ENCODE data around the gene AKR1E2.

DNA sequence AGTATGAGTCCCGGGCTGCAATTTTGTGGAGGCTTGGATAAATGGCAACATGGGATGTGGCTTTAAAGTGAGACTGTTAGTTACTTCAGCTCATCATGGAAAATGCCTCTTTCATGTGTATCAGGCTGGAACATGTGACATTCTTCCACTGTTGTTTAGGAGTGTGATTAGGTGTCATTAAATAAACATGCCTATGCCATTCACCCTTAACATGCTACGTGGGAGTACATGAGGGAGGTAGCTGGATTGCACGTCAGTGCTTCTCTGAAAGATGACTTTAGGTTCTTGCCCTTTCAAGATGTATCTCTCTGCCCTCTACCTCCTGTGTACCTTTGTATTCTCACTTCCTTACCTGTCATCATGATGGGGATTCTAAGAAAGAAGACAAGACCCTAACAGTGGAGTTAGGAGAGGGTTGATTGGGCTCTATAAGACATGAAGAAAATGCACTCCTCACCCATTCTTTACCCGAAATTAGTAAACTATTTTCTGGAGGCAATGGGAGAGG, 8.9 kb downstream of the AKR1E2 start:
- TF ChIP-seq, protein P1, sequence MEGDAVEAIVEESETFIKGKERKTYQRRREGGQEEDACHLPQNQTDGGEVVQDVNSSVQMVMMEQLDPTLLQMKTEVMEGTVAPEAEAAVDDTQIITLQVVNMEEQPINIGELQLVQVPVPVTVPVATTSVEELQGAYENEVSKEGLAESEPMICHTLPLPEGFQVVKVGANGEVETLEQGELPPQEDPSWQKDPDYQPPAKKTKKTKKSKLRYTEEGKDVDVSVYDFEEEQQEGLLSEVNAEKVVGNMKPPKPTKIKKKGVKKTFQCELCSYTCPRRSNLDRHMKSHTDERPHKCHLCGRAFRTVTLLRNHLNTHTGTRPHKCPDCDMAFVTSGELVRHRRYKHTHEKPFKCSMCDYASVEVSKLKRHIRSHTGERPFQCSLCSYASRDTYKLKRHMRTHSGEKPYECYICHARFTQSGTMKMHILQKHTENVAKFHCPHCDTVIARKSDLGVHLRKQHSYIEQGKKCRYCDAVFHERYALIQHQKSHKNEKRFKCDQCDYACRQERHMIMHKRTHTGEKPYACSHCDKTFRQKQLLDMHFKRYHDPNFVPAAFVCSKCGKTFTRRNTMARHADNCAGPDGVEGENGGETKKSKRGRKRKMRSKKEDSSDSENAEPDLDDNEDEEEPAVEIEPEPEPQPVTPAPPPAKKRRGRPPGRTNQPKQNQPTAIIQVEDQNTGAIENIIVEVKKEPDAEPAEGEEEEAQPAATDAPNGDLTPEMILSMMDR (IDR thresholded peaks at IDR 0.05; ENCODE audit: low read length), result no peak
- TF ChIP-seq EZH2 (IDR thresholded peaks at IDR 0.05; ENCODE audit: borderline replicate concordance, low read length), result no peak

Measured in OCI-LY1 (cell line).